ENCODE measurements around the gene FARS2. TPM values are rescaled to one million over a fixed set of nuclear protein-coding genes. Genes with fewer than 3 reads are reported as not detected.

FARS2 gene
- total RNA-seq, 1 experiment from 2014 or later, result 13.8 TPM

GRCh38 chr6:5726976-5727718, 465.8 kb downstream of the FARS2 start:
- RAD21 ChIA-PET (ENCODE audit: low non-redundant PET in 1 of 2, low total read pairs in 2 of 2, uncharacterized antibody in 2 of 2, unreplicated experiment in 2 of 2), result no interaction called here
- DNase-seq (ENCODE audit: low read depth, low spot score) (no peak), ATAC-seq (no peak)
- Histone ChIP-seq H3K9me3 (ENCODE audit: control insufficient read depth in 1 of 2, insufficient read depth in 1 of 2, low read depth in 1 of 2, low read length in 2 of 2) (no peaks in the 10 kb centered on the region), H3K4me3 (replicated peaks in 1 of 2; ENCODE audit: low read depth in 1 of 2, low read length in 2 of 2) (no peak overlapping the region), H3K27ac (ENCODE audit: low read depth, low read length) (no peak overlapping the region), H3K4me1 (ENCODE audit: control insufficient read depth in 1 of 2, insufficient read depth in 2 of 2, low read length in 2 of 2) (peaks cover 0 to 5% of the 10 kb centered on the region in 2 experiments; a peak in 1 of 4 replicates), H3K4me2 (ENCODE audit: low read length) (no peak overlapping the region), H4K20me1 (ENCODE audit: insufficient read depth) (no peaks in the 10 kb centered on the region), H3K9me2 (ENCODE audit: insufficient read depth) (no peaks in the 10 kb centered on the region), H3K27me3 (ENCODE audit: insufficient read depth, low read length) (no peaks in the 10 kb centered on the region), H3K9ac (ENCODE audit: low read length) (no peak overlapping the region), H2AFZ (ENCODE audit: low read depth, low read length, poor library complexity, severe bottlenecking) (no peak overlapping the region), H3K36me3 (ENCODE audit: control insufficient read depth in 1 of 2, insufficient read depth in 2 of 2, low read length in 2 of 2) (no peaks in the 10 kb centered on the region), H3K79me2 (ENCODE audit: insufficient read depth, low read length) (no peaks in the 10 kb centered on the region)
- intact Hi-C loops (cut with micrococcal nuclease), result no loop called here
- CTCF ChIA-PET, result no interaction called here
- TF ChIP-seq YY1 (IDR thresholded peaks at IDR 0.05; ENCODE audit: extremely low read depth, insufficient replicate concordance, low read depth, low read length) (no peak), EZH2 (IDR thresholded peaks at IDR 0.05) (no peak), ZNF274 (IDR thresholded peaks at IDR 0.05; ENCODE audit: low read depth, low read length) (no peak), FOSL1 (IDR thresholded peaks at IDR 0.05; ENCODE audit: low read depth) (no peak), RAD21 (IDR thresholded peaks at IDR 0.05; ENCODE audit: low read depth) (no peak), CBX3 (IDR thresholded peaks at IDR 0.05; ENCODE audit: low read depth) (no peak), ELF1 (IDR thresholded peaks at IDR 0.05; ENCODE audit: borderline replicate concordance, low read depth) (no peak), EZH2phosphoT487 (IDR thresholded peaks at IDR 0.05; ENCODE audit: borderline replicate concordance) (no peak), ZFX (IDR thresholded peaks at IDR 0.05) (no peak), SRF (IDR thresholded peaks at IDR 0.05; ENCODE audit: low read depth) (no peak), EGR1 (IDR thresholded peaks at IDR 0.05; ENCODE audit: low read depth) (no peak), POLR2AphosphoS5 (IDR thresholded peaks at IDR 0.05; ENCODE audit: low read depth, low read length) (no peak), POLR2A (IDR thresholded peaks at IDR 0.05; ENCODE audit: borderline replicate concordance, extremely low read depth, insufficient read depth, insufficient read length) (no peak), TCF7L2 (IDR thresholded peaks at IDR 0.05; ENCODE audit: borderline replicate concordance, extremely low read depth, insufficient read depth, insufficient read length) (no peak), CEBPB (IDR thresholded peaks at IDR 0.05; ENCODE audit: low read depth) (no peak), REST (IDR thresholded peaks at IDR 0.05; ENCODE audit: low read depth) (no peak), JUND (IDR thresholded peaks at IDR 0.05) (no peak), MAX (IDR thresholded peaks at IDR 0.05) (no peak)
- TF ChIP-seq, protein P1, sequence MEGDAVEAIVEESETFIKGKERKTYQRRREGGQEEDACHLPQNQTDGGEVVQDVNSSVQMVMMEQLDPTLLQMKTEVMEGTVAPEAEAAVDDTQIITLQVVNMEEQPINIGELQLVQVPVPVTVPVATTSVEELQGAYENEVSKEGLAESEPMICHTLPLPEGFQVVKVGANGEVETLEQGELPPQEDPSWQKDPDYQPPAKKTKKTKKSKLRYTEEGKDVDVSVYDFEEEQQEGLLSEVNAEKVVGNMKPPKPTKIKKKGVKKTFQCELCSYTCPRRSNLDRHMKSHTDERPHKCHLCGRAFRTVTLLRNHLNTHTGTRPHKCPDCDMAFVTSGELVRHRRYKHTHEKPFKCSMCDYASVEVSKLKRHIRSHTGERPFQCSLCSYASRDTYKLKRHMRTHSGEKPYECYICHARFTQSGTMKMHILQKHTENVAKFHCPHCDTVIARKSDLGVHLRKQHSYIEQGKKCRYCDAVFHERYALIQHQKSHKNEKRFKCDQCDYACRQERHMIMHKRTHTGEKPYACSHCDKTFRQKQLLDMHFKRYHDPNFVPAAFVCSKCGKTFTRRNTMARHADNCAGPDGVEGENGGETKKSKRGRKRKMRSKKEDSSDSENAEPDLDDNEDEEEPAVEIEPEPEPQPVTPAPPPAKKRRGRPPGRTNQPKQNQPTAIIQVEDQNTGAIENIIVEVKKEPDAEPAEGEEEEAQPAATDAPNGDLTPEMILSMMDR (IDR thresholded peaks at IDR 0.05 in 2 of 3, conservative IDR thresholded peaks at IDR 0.05 in 1 of 3; ENCODE audit: borderline replicate concordance in 1 of 3, insufficient read depth in 1 of 3, low read depth in 2 of 3, low read length in 2 of 3), result no peak
- TF ChIP-seq, protein P2, sequence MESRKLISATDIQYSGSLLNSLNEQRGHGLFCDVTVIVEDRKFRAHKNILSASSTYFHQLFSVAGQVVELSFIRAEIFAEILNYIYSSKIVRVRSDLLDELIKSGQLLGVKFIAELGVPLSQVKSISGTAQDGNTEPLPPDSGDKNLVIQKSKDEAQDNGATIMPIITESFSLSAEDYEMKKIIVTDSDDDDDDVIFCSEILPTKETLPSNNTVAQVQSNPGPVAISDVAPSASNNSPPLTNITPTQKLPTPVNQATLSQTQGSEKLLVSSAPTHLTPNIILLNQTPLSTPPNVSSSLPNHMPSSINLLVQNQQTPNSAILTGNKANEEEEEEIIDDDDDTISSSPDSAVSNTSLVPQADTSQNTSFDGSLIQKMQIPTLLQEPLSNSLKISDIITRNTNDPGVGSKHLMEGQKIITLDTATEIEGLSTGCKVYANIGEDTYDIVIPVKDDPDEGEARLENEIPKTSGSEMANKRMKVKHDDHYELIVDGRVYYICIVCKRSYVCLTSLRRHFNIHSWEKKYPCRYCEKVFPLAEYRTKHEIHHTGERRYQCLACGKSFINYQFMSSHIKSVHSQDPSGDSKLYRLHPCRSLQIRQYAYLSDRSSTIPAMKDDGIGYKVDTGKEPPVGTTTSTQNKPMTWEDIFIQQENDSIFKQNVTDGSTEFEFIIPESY (IDR thresholded peaks at IDR 0.05; ENCODE audit: extremely low read depth, insufficient replicate concordance, low read length), result no peak
- POLR2A ChIA-PET, result no interaction called here
- no TSS peak for BruUV-seq (replicated peaks)

Data from HCT116 (cell line).